Natural killer cell (primary cell): ENCODE results near the gene CTAGE1. TPM values are rescaled to one million over a fixed set of nuclear protein-coding genes. Genes with fewer than 3 reads are reported as not detected.

Experiments
- ATAC-seq, 3 donors: fragments of 150-1000 bp in 2 of 3; fragments of 200-7000 bp in 1 of 3; cut with Tn5 transposase; 1 replicate in 1 of 3; 2 replicates in 2 of 3; pipeline ENCODE4 v1.10.0; 2021; ENCODE audit warnings: mild to moderate bottlenecking in 2 of 3, moderate library complexity in 2 of 3
- DNase-seq, 2 donors: peaks; one replicate each; pipeline versions ENCODE4 v3.0.0 to v3.0.0-alpha.2; 2013 to 2021; ENCODE audit warnings: mixed read lengths in 1 of 2
- H3K27ac ChIP-seq: one replicate; pipeline ENCODE4 v1.5.1; 2013; ENCODE audit warnings: mild to moderate bottlenecking, low read length
- H3K27me3 ChIP-seq: one replicate; pipeline ENCODE4 v1.6.1; 2013; ENCODE audit warnings: low read length; ENCODE audit not compliant: control insufficient read depth, insufficient read depth
- H3K36me3 ChIP-seq: one replicate; pipeline ENCODE4 v1.6.1; 2013; ENCODE audit warnings: low read length; ENCODE audit not compliant: control insufficient read depth, insufficient read depth
- H3K4me1 ChIP-seq: one replicate; pipeline ENCODE4 v1.6.1; 2013; ENCODE audit warnings: low read length; ENCODE audit not compliant: control insufficient read depth, insufficient read depth
- H3K4me3 ChIP-seq: one replicate; pipeline ENCODE4 v1.5.1; 2013; ENCODE audit warnings: low read length
- H3K9me3 ChIP-seq: one replicate; pipeline ENCODE4 v1.6.1; 2013; ENCODE audit warnings: low read length; ENCODE audit not compliant: control insufficient read depth, insufficient read depth
- H3K27ac Mint-ChIP-seq, 2 donors: one replicate each; pipeline ENCODE4 v1.8.0; 2022; ENCODE audit warnings: mild to moderate bottlenecking in 2 of 2, mixed read lengths in 2 of 2, moderate library complexity in 1 of 2
- H3K27me3 Mint-ChIP-seq, 2 donors: one replicate each; pipeline ENCODE4 v1.8.0; 2022; ENCODE audit warnings: low read depth in 2 of 2, mixed read lengths in 2 of 2
- H3K36me3 Mint-ChIP-seq: one replicate; pipeline ENCODE4 v1.8.0; 2022; ENCODE audit warnings: mixed read lengths
- H3K4me1 Mint-ChIP-seq, 2 donors: one replicate each; pipeline ENCODE4 v1.8.0; 2022; ENCODE audit warnings: mixed read lengths in 2 of 2
- H3K4me3 Mint-ChIP-seq: one replicate; pipeline ENCODE4 v1.8.0; 2022; ENCODE audit warnings: mild to moderate bottlenecking, moderate library complexity, mixed read lengths
- H3K9me3 Mint-ChIP-seq, 2 donors: one replicate each; pipeline ENCODE4 v1.8.0; 2022; ENCODE audit warnings: mixed read lengths in 2 of 2
- WGBS: methylation state at CpG from one replicate; pipeline ENCODE4 v1.1.7; 2013; ENCODE audit warnings: missing lambda C conversion rate; ENCODE audit not compliant: insufficient coverage; 5-methylcytosine and 5-hydroxymethylcytosine counted together
- intact Hi-C: fragments of 100-400 bp; cut with micrococcal nuclease; formaldehyde crosslinking; loops from one replicate; pipeline ENCODE4 v1.14.2; 2022
- total RNA-seq, 4 donors: library from RNA; stranded (reverse); fragments of 120-200 nt in 1 of 4; gene quantifications; one replicate each; pipeline versions ENCODE4 v1.2.3 to v1.2.4, GENCODE V29; 2013 to 2022
- TF ChIP-seq, protein P1 (sequence below): fragments of 200-600 bp; IDR thresholded peaks from one replicate; pipeline ENCODE4 v1.8.0; 2022; ENCODE audit warnings: antibody characterized with exemption

The CTAGE1 gene
- total RNA-seq, 3 donors from 2014 or later (not counting 1 experiment from before 2014, with no cell fraction given): not detected

DNA sequence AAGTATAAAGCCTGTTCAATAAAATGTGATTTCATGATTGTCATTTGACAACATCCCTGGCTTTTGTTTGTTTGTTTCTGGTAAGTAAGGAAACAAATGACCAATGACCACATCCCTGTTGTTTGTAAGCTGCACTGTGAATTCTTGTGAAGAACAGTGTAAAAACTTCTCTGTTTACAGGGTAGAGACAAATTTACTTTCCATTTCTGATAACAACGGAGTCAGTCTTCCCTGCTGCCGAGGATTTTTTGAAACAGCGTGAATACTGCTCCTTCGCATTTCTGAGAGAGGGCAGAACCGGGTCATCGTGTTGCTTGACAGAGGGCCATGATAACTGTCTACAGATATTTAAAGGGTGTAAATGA lies 38.4 kb upstream of the CTAGE1 start:
- Mint-ChIP-seq H3K4me1 (peaks cover 9 to 11% of the 10 kb centered on the region in 2 donors), H3K27me3 (peaks cover 7 to 31% of the 10 kb centered on the region in 2 donors), H3K9me3 (no peaks in the 10 kb centered on the region), H3K36me3 (no peaks in the 10 kb centered on the region), H3K4me3 (no peak overlapping the region), H3K27ac (no peak overlapping the region)
- Histone ChIP-seq H3K9me3 (no peaks in the 10 kb centered on the region), H3K36me3 (no peaks in the 10 kb centered on the region), H3K4me3 (no peak overlapping the region), H3K27me3 (peaks cover 5% of the 10 kb centered on the region), H3K4me1 (peaks cover 8% of the 10 kb centered on the region), H3K27ac (no peak overlapping the region)
- TF ChIP-seq, protein P1, sequence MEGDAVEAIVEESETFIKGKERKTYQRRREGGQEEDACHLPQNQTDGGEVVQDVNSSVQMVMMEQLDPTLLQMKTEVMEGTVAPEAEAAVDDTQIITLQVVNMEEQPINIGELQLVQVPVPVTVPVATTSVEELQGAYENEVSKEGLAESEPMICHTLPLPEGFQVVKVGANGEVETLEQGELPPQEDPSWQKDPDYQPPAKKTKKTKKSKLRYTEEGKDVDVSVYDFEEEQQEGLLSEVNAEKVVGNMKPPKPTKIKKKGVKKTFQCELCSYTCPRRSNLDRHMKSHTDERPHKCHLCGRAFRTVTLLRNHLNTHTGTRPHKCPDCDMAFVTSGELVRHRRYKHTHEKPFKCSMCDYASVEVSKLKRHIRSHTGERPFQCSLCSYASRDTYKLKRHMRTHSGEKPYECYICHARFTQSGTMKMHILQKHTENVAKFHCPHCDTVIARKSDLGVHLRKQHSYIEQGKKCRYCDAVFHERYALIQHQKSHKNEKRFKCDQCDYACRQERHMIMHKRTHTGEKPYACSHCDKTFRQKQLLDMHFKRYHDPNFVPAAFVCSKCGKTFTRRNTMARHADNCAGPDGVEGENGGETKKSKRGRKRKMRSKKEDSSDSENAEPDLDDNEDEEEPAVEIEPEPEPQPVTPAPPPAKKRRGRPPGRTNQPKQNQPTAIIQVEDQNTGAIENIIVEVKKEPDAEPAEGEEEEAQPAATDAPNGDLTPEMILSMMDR: no peak
- intact Hi-C loops: no loop called here
- WGBS: 94% methylated on average over 6 of the region's 6 CpGs
- ATAC-seq: no peak
- DNase-seq: no peak

DNA sequence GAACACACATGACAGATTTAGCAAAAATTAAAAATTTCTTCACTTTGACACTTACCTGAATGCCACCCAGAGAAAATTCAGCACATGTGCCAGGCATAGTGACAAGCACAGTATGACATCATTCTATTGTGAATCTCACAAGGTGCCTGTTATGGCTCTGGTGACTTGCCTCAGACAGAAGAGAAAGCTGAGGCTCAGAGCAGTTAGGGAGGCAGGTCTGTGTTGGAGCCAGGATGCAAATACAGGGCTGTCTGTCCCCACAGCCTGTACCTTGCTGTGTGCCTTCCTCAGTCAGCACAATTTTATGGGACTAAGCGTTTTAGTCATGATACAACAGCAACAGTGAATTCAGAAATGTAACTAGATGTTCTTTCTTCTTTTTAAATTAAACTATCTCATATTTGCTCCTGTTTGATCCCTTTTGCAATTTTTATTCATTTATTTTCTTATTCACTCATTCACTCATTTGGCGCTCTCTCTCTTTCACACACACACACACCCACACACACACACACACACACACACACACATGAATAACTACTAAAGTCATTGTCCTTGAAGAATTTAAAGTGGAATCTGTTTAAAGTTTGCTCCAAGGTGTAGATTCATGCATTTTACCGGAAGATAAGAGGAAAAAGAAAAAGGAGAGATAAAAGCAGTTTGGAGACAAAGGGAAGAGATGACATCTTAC lies 37.9 kb upstream of the CTAGE1 start:
- intact Hi-C loops: no loop called here
- H3K36me3 ChIP-seq: no peaks in the 10 kb centered on the region
- no peak overlapping the region for H3K27ac ChIP-seq
- peaks cover 0 to 3% of the 10 kb centered on the region in 2 donors for H3K9me3 Mint-ChIP-seq
- no peaks in the 10 kb centered on the region for H3K9me3 ChIP-seq
- no peak overlapping the region for H3K27ac Mint-ChIP-seq
- H3K4me3 Mint-ChIP-seq: no peak overlapping the region
- no peaks in the 10 kb centered on the region for H3K36me3 Mint-ChIP-seq
- DNase-seq: no peak
- no peak for ATAC-seq
- peaks cover 8% of the 10 kb centered on the region for H3K4me1 ChIP-seq
- H3K4me1 Mint-ChIP-seq: peaks cover 9 to 11% of the 10 kb centered on the region in 2 donors
- peaks cover 6 to 26% of the 10 kb centered on the region in 2 donors for H3K27me3 Mint-ChIP-seq
- H3K27me3 ChIP-seq: peaks cover 5% of the 10 kb centered on the region
- H3K4me3 ChIP-seq: no peak overlapping the region
- WGBS: 86% methylated on average over 3 of the region's 3 CpGs
- TF ChIP-seq, protein P1: no peak

DNA sequence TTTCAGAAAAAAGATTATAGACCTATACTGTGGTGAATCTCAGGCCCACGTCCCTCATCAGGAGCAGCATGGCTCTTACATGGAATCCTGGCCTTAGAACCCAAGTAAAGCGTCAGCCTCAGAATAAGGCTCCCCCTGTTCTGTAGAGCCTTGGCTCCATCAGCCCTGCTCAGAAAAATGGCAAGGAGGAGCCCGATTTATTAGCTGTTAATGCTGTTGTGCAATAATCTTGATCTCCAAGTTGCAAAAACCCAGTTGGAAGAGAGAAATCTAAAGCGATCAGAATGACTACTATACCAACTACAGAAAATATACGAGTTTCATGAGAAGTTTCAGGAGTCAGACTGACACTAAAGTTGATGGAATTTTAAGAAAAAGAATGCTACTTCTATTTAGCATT lies 35.6 kb upstream of the CTAGE1 start:
- H3K4me3 ChIP-seq: no peak overlapping the region
- intact Hi-C loops: no loop called here
- peaks cover 2% of the 10 kb centered on the region for H3K27me3 ChIP-seq
- TF ChIP-seq, protein P1: no peak
- no peak for DNase-seq
- H3K36me3 ChIP-seq: no peaks in the 10 kb centered on the region
- H3K27ac ChIP-seq: no peak overlapping the region
- Mint-ChIP-seq H3K4me1 (peaks cover 9 to 11% of the 10 kb centered on the region in 2 donors), H3K4me3 (no peak overlapping the region), H3K36me3 (peaks cover 19% of the 10 kb centered on the region), H3K9me3 (peaks cover 0 to 12% of the 10 kb centered on the region in 2 donors), H3K27ac (peak overlapping the region in 1 of 2 donors; percentile 41), H3K27me3 (peaks cover 3 to 21% of the 10 kb centered on the region in 2 donors)
- 85% methylated on average over 3 of the region's 5 CpGs for WGBS
- peaks cover 8% of the 10 kb centered on the region for H3K4me1 ChIP-seq
- no peak for ATAC-seq
- no peaks in the 10 kb centered on the region for H3K9me3 ChIP-seq
